Measurements from ENCODE around the gene BABAM2. TPM values are rescaled to one million over a fixed set of nuclear protein-coding genes. Genes with fewer than 3 reads are reported as not detected.
A peak's percentile ranks its signal among the peaks of the same experiment; 100 is the strongest.

Gene BABAM2
- total and polyA plus RNA-seq, 7 donors = 34.2 to 74.5 (median 52.3) TPM

GRCh38 chr2:28163627-28164279, 273.2 kb downstream of the BABAM2 start:
- 27 to 44% (median 34%) methylated on average over 6 of the region's 6 CpGs for WGBS, 3 donors
- ATAC-seq (peak; percentile 59 to 88 (median 86)), DNase-seq (peak; percentile 37 to 83)
- no peak for TF ChIP-seq CTCF (IDR thresholded peaks at IDR 0.05)
- intact Hi-C loops (cut with DNase I) = loop anchor here (10.0 kb wide), 1 partner anchor 231 kb away; the partner anchor contains the start of gene FOSL2 (in 2 of the 2)
- Histone ChIP-seq H3K36me3 (ENCODE audit: insufficient read depth in 1 of 2, low read depth in 1 of 2) (no peaks in the 10 kb centered on the region), H3K27ac (peak overlapping the region; percentile 84), H3K9me3 (no peaks in the 10 kb centered on the region), H3K4me3 (no peak overlapping the region), H3K27me3 (ENCODE audit: insufficient read depth in 3 of 3, low read length in 2 of 3) (no peaks in the 10 kb centered on the region), H3K4me1 (peaks cover 40% of the 10 kb centered on the region)

GRCh38 chr2:28164280-28164801, 273.8 kb downstream of the BABAM2 start:
- WGBS, 3 donors = 6 to 8% (median 7%) methylated on average over 8 of the region's 8 CpGs
- Histone ChIP-seq H3K36me3 (ENCODE audit: insufficient read depth in 1 of 2, low read depth in 1 of 2) (no peaks in the 10 kb centered on the region), H3K27ac (peak overlapping the region; percentile 84), H3K4me3 (peak overlapping the region; percentile 2), H3K27me3 (ENCODE audit: insufficient read depth in 3 of 3, low read length in 2 of 3) (no peaks in the 10 kb centered on the region), H3K9me3 (no peaks in the 10 kb centered on the region), H3K4me1 (peaks cover 40% of the 10 kb centered on the region)
- no peak for TF ChIP-seq CTCF (IDR thresholded peaks at IDR 0.05)
- ATAC-seq = peak; percentile 91 to 96 (median 92)
- intact Hi-C loops (cut with DNase I) = loop anchor here (10.0 kb wide), 1 partner anchor 230 kb away; the partner anchor contains the start of gene FOSL2 (in 2 of the 2)
- DNase-seq = peak; percentile 48 to 78

GRCh38 chr2:28165087-28165635, 274.6 kb downstream of the BABAM2 start:
- ATAC-seq (peak in 1 of 4 donors; percentile 27), DNase-seq (no peak)
- H3K4me3 ChIP-seq = peak overlapping the region; percentile 2
- WGBS, 3 donors = 40 to 51% (median 50%) methylated on average over 5 of the region's 5 CpGs
- no peaks in the 10 kb centered on the region for H3K27me3 ChIP-seq (ENCODE audit: insufficient read depth in 3 of 3, low read length in 2 of 3)
- peaks cover 40% of the 10 kb centered on the region for H3K4me1 ChIP-seq
- intact Hi-C loops (cut with DNase I) = loop anchor here (10.0 kb wide), 1 partner anchor 230 kb away; the partner anchor contains the start of gene FOSL2 (in 2 of the 2)
- no peaks in the 10 kb centered on the region for H3K9me3 ChIP-seq
- H3K27ac ChIP-seq = peak overlapping the region; percentile 84
- no peaks in the 10 kb centered on the region for H3K36me3 ChIP-seq (ENCODE audit: insufficient read depth in 1 of 2, low read depth in 1 of 2)
- TF ChIP-seq CTCF (IDR thresholded peaks at IDR 0.05) = no peak

GRCh38 chr2:28166956-28167355, 276.4 kb downstream of the BABAM2 start:
- Histone ChIP-seq H3K4me3 (no peak overlapping the region), H3K4me1 (peaks cover 33% of the 10 kb centered on the region), H3K9me3 (no peaks in the 10 kb centered on the region), H3K27me3 (ENCODE audit: insufficient read depth in 3 of 3, low read length in 2 of 3) (no peaks in the 10 kb centered on the region), H3K36me3 (ENCODE audit: insufficient read depth in 1 of 2, low read depth in 1 of 2) (no peaks in the 10 kb centered on the region), H3K27ac (no peak overlapping the region)
- WGBS, 3 donors = 98 to 100% (median 98%) methylated on average over 2 of the region's 2 CpGs
- DNase-seq (no peak), ATAC-seq (no peak)
- no peak for TF ChIP-seq CTCF (IDR thresholded peaks at IDR 0.05)
- intact Hi-C loops (cut with DNase I) = loop anchor here (10.0 kb wide), 1 partner anchor 228 kb away; the partner anchor contains the start of gene FOSL2 (in 2 of the 2)
